Keratinocyte (primary cell): ENCODE measurements around the gene ASB17. TPM values are rescaled to one million over a fixed set of nuclear protein-coding genes. Genes with fewer than 3 reads are reported as not detected.
"Not testable (repeated sequence)": the region's sequence is repeated elsewhere in the genome, so short reads cannot be mapped to it uniquely, and the experiment has no call there.

Experiments
- DNase-seq: peaks from one replicate; pipeline ENCODE4 v3.0.0-alpha.2; 2011; ENCODE audit warnings: low read depth, missing footprints, low spot score
- FAIRE-seq: peaks from 2 replicates; lab custom pipeline; 2011; peaks lifted over from hg19 to GRCh38; lab: Jason Lieb, UNC
- H2AFZ ChIP-seq: 2 replicates; pipeline ENCODE4 v1.6.0; 2012; ENCODE audit warnings: low read length, control low read depth, inconsistent platforms; ENCODE audit not compliant: control insufficient read depth
- H3K27ac ChIP-seq: 2 replicates; pipeline ENCODE4 v1.5.1; 2011; ENCODE audit warnings: low read length; ENCODE audit not compliant: control insufficient read depth, insufficient read depth
- H3K27me3 ChIP-seq: 3 replicates; pipeline ENCODE4 v1.6.0; 2011; ENCODE audit warnings: low read length; ENCODE audit not compliant: control insufficient read depth, insufficient read depth; ENCODE audit errors: extremely low read depth
- H3K36me3 ChIP-seq, 2 experiments: 2 replicates in 1 of 2; 3 replicates in 1 of 2; pipeline ENCODE4 v1.5.1; 2011; ENCODE audit warnings: low read length in 2 of 2, mild to moderate bottlenecking in 1 of 2; ENCODE audit not compliant: control insufficient read depth in 2 of 2, insufficient read depth in 2 of 2; ENCODE audit errors: extremely low read depth in 1 of 2
- H3K4me1 ChIP-seq: 3 replicates; pipeline ENCODE4 v1.5.1; 2011; ENCODE audit warnings: low read length; ENCODE audit not compliant: control insufficient read depth, insufficient read depth; ENCODE audit errors: extremely low read depth
- H3K4me2 ChIP-seq: 3 replicates; pipeline ENCODE4 v1.6.0; 2011; ENCODE audit warnings: low read depth, low read length; ENCODE audit not compliant: control insufficient read depth, insufficient read depth; ENCODE audit errors: extremely low read depth
- H3K4me3 ChIP-seq, 3 experiments: fragments of 200-600 bp in 1 of 3; sonication (generic) in 1 of 3; 2 replicates in 2 of 3; 3 replicates in 1 of 3; pipeline ENCODE4 v1.5.1; 2011 to 2016; ENCODE audit warnings: low read length in 3 of 3, mild to moderate bottlenecking in 3 of 3, control low read depth in 2 of 3, inconsistent platforms in 1 of 3, low read depth in 1 of 3, mixed read lengths in 1 of 3, mixed run types in 1 of 3, moderate library complexity in 1 of 3; ENCODE audit not compliant: control insufficient read depth in 2 of 3, insufficient read depth in 2 of 3; ENCODE audit errors: extremely low read depth in 1 of 3
- H3K79me2 ChIP-seq: 2 replicates; pipeline ENCODE4 v1.6.0; 2012; ENCODE audit warnings: low read length; ENCODE audit not compliant: control insufficient read depth, insufficient read depth
- H3K9ac ChIP-seq: 3 replicates; pipeline ENCODE4 v1.6.0; 2011; ENCODE audit warnings: low read length; ENCODE audit not compliant: control insufficient read depth, insufficient read depth; ENCODE audit errors: extremely low read depth
- H3K9me1 ChIP-seq: 3 replicates; pipeline ENCODE4 v1.6.0; 2011; ENCODE audit warnings: low read length; ENCODE audit not compliant: control insufficient read depth, insufficient read depth; ENCODE audit errors: extremely low read depth
- H3K9me3 ChIP-seq: 2 replicates; pipeline ENCODE4 v1.5.1; 2012; ENCODE audit warnings: low read depth, low read length; ENCODE audit not compliant: control insufficient read depth
- H4K20me1 ChIP-seq: 3 replicates; pipeline ENCODE4 v1.6.0; 2011; ENCODE audit warnings: low read length; ENCODE audit not compliant: control insufficient read depth, insufficient read depth; ENCODE audit errors: extremely low read depth
- EZH2 ChIP-seq: IDR thresholded peaks from one replicate; pipeline ENCODE4 v1.6.1; 2012; ENCODE audit warnings: inconsistent platforms, mild to moderate bottlenecking, low read length, moderate library complexity
- dilution Hi-C: fragments of 300-500 bp; cut with MboI; formaldehyde crosslinking; loops from one replicate; pipeline ENCODE4 v1.7.0; 2020; ENCODE audit warnings: low sequenced_read_pairs; ENCODE audit not compliant: extremely low pct_ligation_motif_present
- polyA plus RNA-seq, 5 experiments: library from polyadenylated mRNA; depleted of rRNA in 3 of 5; stranded (reverse) in 3 of 5; stranded (forward) in 1 of 5; unstranded in 1 of 5; fragments of >200 nt; gene quantifications; 1 replicate in 1 of 5; 2 replicates in 3 of 5; 3 replicates in 1 of 5; pipeline versions ENCODE4 v1.2.1 to v1.2.3, GENCODE V29; 2011 to 2012; ENCODE audit warnings: missing spikeins in 2 of 5, low read depth in 1 of 5, low replicate concordance in 1 of 5
- TF ChIP-seq, protein P1 (sequence below), 3 experiments: IDR thresholded peaks in 1 of 3; conservative IDR thresholded peaks in 1 of 3; optimal IDR thresholded peaks in 1 of 3; 2 replicates in 2 of 3; 3 replicates in 1 of 3; pipeline versions ENCODE3 to v1.5.1; 2011; ENCODE audit warnings: low read length in 3 of 3, mild to moderate bottlenecking in 3 of 3, moderate library complexity in 2 of 3, control low read depth in 1 of 3, inconsistent platforms in 1 of 3; ENCODE audit not compliant: insufficient read depth in 2 of 3; ENCODE audit errors: extremely low read depth in 1 of 3

Gene ASB17
- polyA plus RNA-seq, 1 donor (not counting 4 experiments of a cell fraction or from before 2014, with no cell fraction given) = not detected

DNA sequence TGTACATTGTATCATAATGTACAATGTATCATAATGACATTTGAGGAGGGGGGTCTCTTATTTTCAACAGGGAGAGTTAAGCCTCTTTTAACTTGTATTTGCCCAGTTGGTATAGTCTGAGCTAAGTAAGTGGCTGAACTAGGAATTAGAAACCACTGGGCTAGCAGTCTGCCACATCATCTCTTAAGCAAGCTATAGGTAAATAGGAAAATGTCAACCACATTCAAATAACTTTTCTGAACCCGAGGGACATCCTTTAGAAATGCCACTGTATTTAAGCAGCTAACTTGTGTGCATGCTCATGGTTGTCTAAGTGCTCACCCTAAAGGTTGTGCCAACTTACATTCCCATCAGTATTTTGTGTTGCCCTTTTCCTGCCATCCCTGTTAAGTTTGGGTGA, 35.5 kb upstream of the ASB17 start:
- H3K79me2 ChIP-seq = no peaks in the 10 kb centered on the region
- H2AFZ ChIP-seq = no peak overlapping the region
- no peaks in the 10 kb centered on the region for H3K36me3 ChIP-seq
- DNase-seq = no peak
- no peak for FAIRE-seq
- peaks cover 9% of the 10 kb centered on the region for H3K4me1 ChIP-seq
- H3K9me3 ChIP-seq = no peaks in the 10 kb centered on the region
- H3K27me3 ChIP-seq = no peaks in the 10 kb centered on the region
- no peak overlapping the region for H3K4me3 ChIP-seq
- no peaks in the 10 kb centered on the region for H4K20me1 ChIP-seq
- no peak overlapping the region for H3K9ac ChIP-seq
- TF ChIP-seq, protein P1, sequence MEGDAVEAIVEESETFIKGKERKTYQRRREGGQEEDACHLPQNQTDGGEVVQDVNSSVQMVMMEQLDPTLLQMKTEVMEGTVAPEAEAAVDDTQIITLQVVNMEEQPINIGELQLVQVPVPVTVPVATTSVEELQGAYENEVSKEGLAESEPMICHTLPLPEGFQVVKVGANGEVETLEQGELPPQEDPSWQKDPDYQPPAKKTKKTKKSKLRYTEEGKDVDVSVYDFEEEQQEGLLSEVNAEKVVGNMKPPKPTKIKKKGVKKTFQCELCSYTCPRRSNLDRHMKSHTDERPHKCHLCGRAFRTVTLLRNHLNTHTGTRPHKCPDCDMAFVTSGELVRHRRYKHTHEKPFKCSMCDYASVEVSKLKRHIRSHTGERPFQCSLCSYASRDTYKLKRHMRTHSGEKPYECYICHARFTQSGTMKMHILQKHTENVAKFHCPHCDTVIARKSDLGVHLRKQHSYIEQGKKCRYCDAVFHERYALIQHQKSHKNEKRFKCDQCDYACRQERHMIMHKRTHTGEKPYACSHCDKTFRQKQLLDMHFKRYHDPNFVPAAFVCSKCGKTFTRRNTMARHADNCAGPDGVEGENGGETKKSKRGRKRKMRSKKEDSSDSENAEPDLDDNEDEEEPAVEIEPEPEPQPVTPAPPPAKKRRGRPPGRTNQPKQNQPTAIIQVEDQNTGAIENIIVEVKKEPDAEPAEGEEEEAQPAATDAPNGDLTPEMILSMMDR (optimal IDR thresholded peaks at IDR 0.05 in 1 of 3, IDR thresholded peaks at IDR 0.05 in 1 of 3, conservative IDR thresholded peaks at IDR 0.05 in 1 of 3; ENCODE audit: extremely low read depth in 1 of 3, insufficient read depth in 2 of 3, low read length in 3 of 3) = no peak
- no peak for TF ChIP-seq EZH2
- H3K27ac ChIP-seq = no peak overlapping the region
- H3K4me2 ChIP-seq = no peak overlapping the region
- no peaks in the 10 kb centered on the region for H3K9me1 ChIP-seq
- dilution Hi-C loops = no loop called here

DNA sequence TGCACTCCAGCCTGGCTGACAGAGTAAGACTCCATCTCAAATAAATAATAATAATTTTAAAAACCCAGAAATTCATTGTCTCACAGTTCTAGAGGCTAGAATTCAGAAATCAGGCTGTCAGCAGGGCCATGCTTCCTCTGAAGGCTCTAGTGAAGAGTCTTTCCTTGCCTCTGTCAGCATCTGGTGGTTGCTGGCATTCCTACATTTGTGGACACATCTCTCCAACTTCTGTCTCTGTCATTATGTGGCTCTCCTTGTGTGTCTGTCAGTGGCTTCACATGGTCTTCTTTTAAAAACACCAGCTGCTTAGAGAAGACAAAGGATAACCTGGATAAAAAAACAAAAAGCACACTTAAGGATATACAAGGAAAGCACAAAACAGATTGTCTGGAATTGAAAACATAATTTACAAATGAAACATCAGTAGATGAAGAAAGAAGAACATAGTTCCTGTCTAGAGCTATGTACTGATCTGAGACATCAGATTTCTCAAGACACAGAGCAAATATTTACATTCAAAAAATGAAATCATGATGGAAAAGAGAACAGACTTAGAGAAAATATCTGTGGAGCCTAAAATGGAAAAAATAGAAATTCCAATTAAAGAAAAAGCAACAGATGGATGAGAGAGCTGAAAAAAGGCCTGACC, 32.7 kb upstream of the ASB17 start:
- H2AFZ ChIP-seq = no peak overlapping the region
- H3K4me3 ChIP-seq = no peak overlapping the region
- no peak for TF ChIP-seq EZH2
- TF ChIP-seq, protein P1 (optimal IDR thresholded peaks at IDR 0.05 in 1 of 3, IDR thresholded peaks at IDR 0.05 in 1 of 3, conservative IDR thresholded peaks at IDR 0.05 in 1 of 3; ENCODE audit: extremely low read depth in 1 of 3, insufficient read depth in 2 of 3, low read length in 3 of 3) = no peak
- H3K9me1 ChIP-seq = no peaks in the 10 kb centered on the region
- no peak overlapping the region for H3K27ac ChIP-seq
- H3K27me3 ChIP-seq = no peaks in the 10 kb centered on the region
- no peak overlapping the region for H3K4me2 ChIP-seq
- no peak overlapping the region for H3K9ac ChIP-seq
- H3K4me1 ChIP-seq = peaks cover 7% of the 10 kb centered on the region
- no peaks in the 10 kb centered on the region for H3K79me2 ChIP-seq
- H3K36me3 ChIP-seq = no peaks in the 10 kb centered on the region
- H3K9me3 ChIP-seq = no peaks in the 10 kb centered on the region
- H4K20me1 ChIP-seq = no peaks in the 10 kb centered on the region
- DNase-seq (no peak), FAIRE-seq (no peak)
- dilution Hi-C loops = no loop called here

DNA sequence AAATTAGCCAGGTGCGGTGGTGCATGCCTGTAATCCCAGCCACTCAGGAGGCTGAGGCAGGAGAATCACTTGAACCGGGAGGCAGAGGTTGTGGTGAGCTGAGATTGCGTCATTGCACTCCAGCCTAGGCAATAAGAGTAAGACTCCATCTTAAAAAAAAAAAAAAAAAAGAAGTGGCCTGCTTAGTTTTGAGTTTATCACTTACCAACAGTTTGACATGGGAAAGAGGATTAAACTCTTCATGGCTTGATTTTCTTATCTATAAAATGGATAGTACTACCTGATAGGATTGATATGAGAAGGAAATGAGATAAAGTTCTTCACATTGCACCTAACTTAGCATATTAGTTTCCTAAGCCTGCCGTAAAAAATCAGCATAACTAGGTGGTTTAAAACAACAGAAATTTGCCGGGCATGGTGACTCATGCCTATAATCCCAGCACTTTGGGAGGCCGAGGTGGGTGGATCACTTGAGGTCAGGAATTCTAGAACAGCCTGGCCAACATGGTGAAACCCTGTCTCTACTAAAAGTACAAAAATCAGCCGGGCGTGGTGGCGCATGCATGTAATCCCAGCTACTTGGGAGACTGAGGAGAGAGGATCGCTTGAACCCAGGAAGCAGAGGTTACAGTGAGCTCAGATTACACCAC, 32.0 kb upstream of the ASB17 start:
- H3K4me2 ChIP-seq, FAIRE-seq, H3K27me3 ChIP-seq, H3K79me2 ChIP-seq, H3K36me3 ChIP-seq, H3K9me1 ChIP-seq, H4K20me1 ChIP-seq, H3K4me1 ChIP-seq, H3K4me3 ChIP-seq, H3K9me3 ChIP-seq, dilution Hi-C loops, H2AFZ ChIP-seq, DNase-seq, H3K9ac ChIP-seq: not testable (repeated sequence)
- peak overlapping the region; percentile 15 for H3K27ac ChIP-seq
